Fibroblast of skin of right quadriceps (primary cell): ENCODE measurements around the gene SPATA1.
"Not testable (repeated sequence)": the region's sequence is repeated elsewhere in the genome, so short reads cannot be mapped to it uniquely, and the experiment has no call there.

ENCODE experiments used
- DNase-seq: peaks from one replicate; pipeline ENCODE4 v3.0.0-alpha.2; 2013

SPATA1 gene, protein sequence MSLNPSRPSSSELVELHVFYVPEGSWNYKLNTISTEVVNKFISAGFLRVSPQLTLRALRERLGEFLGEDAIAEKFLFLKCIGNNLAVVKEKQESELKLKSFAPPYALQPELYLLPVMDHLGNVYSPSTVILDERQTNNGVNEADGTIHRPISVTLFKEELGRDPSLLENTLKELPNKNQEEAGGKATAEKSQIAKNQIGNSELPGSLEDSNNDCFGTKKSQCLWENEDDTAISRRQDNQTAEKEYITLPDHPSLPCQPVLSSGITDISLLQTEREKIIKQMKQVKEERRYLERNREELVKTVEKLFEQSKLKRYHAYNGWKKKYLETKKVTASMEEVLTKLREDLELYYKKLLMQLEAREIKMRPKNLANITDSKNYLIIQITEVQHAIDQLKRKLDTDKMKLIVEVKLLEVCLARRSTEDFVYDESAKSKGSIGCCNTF

DNA sequence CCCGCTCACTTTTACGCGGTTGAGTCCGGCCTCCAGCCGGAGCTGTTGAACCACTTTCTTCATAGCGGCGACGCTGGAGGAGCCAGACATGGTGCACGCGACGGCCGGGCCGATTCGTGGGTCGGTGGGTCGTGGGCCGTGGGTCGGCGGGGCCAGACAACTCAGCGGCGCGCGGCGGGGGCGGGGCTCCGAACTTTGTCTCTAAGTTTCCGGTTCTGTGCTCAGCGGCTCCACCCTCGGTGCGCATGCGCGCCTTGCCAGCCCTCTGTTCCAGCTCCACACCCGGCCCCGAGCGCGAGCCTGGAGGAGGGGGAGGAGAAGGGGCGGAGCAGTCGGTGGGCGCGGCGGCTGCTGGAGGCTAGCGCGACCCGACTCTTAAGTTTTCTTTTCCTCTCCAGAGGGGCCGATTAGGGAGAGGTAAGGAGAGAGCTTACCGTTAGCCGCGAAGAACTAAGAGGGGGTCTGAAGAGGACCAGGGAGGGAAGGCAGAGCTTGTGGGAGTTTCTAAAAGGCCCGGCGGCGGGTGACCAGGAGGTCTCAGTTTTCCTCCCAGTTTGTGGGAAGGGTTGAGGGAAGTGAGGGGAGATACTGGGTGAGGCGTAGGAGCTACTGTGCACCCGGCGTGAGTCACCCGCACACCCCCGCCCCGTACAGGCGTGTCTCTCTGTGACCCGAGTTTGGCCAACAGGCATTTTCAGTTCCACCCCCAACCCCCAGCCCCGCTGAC is at the start of gene SPATA1, which contains the start of gene GNG5:
SPATA1 (plus strand) TSS at position 385 of the 727 bp plus-strand sequence. CDS start 9,974 bp downstream, outside the sequence.
GNG5 (minus strand) TSS at position 580 of the 727 bp plus-strand sequence; CDS start at position 90, 490 bp downstream.
- peak; percentile 96 for DNase-seq

DNA sequence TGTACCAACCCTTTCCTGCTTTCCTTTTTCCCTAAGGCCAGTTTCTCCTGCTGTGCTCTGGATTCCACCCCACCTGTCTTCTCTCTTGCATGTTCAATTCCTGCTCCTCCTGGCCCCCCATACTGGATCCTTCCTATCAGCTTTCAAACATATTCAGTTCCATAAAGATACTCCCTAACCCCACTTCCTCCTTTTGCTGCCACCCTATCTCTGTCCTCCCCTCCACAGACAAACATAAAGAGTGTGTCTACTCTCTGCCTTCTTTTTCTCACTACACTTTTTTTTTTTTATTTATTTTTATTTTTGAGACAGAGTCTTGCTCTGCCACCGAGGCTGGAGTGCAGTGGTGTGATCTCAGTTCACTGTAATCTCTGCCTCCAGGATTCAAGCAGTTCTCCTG is 44.1 kb upstream of the SPATA1 start:
- DNase-seq = no peak

DNA sequence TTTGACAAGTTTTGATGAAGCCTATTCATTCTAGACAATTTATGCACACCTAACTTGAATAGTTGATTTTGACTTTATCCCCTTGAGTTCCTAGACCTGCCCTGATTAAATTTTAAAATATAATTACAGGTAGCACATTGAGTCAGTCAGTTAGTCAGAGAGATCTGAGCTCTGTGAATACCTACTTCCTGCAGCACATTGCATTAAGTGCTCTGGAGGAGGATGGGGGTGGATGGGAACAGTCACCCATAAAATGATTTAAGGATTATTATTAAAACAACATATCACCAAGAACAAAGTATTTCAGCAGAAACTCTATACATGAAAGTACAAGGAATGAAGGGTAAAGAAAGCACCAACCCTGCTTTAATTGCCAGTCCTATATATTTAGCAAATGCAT is 38.9 kb upstream of the SPATA1 start:
- DNase-seq = no peak

DNA sequence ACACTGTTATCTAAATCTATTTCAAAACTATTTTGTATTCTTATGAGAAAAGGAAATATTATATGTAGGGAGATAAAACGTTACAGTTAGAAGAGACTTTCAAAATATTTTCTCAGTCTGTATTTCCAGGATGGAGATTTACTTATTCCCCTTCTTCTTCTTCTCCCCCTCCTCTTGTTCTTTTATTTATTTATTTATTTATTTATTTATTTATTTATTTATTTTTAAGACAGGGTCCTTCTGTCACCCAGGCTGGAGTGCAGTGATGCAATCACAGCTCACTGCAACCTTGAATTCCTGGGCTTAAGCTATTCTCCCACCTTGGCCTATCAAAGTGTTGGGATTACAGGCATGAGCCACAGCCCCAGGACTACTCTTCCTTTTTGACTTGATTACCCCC is 30.0 kb upstream of the SPATA1 start:
- no peak for DNase-seq

DNA sequence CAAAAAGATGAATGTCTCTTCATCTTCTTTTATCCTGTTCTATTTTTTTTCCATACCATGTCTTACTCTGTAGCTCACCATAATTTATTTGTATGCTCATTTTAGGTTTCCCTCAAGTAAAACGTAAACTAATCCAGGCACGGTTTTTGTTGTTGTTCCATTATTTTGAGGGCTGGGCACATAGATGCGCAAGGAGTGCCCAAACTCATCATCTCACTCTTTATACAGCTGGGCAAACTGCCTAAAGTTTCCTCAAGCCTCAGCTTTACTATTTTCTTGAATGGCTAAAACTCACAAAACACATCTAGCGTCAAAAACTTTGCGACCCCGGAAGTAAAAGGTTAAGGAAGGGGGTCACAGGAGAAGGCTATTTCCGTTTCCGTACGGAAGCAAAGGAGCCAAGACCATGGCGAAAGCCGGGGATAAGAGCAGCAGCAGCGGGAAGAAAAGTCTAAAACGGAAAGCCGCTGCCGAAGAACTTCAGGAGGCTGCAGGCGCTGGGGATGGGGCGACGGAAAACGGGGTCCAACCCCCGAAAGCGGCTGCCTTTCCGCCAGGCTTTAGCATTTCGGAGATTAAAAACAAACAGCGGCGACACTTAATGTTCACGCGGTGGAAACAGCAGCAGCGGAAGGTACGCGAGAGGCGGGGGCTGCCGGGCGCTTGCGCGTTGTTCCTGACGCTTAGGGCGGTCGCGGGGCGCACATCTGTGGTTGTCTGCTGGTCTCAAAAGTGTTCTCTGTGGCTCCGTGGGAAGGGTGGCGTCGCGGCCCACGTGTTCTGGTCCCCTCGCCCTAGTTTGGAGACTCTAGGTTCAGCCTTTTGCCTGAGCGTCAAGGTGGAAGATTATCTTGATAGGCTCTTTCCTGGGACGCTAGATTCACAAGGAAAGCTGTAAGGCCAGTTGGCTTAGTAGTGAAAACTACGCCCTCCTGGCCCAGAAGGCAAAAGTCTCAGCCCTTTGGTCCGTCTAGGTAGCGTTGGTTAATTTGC is 27.0 kb upstream of the SPATA1 start, which contains the start of gene RPF1:
RPF1 (plus strand) TSS at position 391 of the 993 bp plus-strand sequence; CDS start at position 407, 16 bp downstream.
- peak; percentile 88 for DNase-seq

DNA sequence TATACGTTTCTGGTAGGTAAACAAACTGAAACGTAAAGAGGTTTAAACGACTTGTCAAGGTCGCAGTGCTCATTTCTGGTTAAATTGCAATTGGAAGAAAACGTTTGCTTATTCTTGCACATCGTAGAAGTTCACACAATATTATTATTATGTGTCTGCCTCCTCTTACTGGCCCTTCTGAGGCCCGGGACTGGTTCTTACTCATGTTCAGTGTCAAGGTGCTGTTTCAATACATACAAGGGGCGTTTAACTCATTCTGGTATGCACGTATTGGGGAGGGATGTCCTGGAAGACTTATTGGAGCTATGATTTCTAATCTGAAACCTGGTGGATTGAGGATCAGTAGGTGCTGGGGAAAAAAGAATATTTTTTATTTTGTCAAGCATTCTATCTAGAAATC is 26.2 kb upstream of the SPATA1 start:
- DNase-seq = no peak

DNA sequence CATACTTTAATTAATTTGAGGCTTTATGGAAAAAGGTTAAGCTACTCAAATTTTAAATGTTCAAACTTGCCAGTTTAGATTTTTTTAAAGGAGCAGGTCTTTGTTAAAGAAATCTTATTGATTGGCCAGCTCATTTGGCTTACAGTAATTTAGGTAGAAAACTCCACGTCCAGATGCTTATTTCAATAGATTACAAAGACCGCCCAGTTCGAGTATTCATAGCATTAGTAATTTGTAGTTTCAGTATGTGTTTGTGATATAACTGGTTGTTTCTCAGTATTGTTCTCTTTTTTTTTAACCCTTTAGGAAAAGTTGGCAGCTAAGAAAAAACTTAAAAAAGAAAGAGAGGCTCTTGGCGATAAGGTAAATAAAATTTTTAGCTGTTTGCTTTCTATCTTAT is 25.5 kb upstream of the SPATA1 start:
- DNase-seq = no peak

DNA sequence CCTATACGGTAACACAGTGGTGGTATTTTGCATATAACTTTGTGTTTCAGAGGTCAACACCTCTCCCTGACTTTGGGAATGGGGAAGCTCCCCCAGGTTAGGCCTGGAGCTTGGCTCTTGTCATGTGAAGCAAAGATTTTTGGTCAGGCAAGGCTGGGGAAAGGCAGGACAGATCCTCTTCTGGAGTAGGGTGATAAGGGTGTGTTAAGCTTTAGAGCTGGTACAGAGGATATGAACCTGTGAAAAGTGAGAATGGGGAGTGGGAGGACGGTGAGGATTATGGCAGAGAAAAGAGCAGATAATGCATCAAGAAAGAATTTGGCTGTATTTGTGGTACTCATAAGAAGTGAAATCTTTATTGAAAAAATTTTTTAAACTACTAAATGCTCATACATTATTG is 24.9 kb upstream of the SPATA1 start:
- no peak for DNase-seq

DNA sequence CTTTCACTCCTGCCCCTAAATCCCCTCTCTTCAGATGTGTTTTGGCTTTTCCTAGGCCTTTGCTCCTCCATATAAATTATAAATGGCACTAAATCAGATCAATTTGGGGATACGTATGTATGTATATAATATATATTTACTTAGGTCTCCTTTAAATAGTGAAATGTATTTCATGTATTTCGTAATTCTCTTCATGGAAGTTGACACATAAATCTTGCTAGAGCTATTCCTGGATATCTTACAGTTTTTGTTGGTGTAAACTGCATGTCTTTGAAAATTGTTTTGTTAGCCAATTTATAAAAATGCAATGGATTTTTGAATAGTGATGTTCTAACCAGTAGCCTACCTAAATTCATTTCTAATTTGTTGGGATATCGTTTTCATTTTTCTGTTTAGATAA is 18.1 kb upstream of the SPATA1 start:
- no peak for DNase-seq

DNA sequence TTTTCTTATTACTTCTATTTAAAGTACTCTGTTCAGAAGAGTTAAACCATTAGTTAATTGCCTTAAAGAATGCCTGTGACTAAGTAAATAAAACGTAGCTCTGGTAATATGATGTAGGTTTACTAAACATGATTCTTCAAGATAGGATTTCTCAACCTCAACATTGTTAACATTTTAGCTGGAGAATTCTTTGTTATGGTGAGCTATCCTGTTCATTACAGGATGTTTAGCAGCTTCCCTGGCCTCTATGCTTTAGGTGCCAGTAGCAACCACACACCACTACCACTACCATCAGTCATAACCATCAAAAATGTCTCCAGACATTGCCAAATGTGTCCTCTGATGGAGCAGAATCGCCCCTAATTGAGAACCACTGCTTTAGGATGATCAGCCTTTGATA is 16.4 kb upstream of the SPATA1 start:
- DNase-seq = no peak

DNA sequence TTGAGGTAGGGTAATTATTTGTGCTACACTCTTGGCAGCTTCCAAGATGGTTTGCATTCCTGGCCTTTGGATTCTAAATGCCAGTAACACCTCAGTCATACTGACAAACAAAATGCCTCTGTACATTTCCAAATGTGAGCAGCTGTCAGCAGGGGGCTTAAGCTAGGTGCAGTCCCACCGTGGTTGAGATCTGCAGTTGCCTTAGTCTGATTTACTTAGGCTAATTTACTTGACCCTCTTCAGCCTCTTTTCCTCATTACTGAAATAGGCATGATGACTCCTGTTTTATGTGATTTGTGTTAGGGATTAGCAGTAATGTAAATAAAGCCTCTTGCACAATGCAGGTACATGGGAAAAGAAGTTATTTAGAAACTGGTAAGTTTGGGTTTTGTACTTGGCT is 13.5 kb upstream of the SPATA1 start:
- no peak for DNase-seq

DNA sequence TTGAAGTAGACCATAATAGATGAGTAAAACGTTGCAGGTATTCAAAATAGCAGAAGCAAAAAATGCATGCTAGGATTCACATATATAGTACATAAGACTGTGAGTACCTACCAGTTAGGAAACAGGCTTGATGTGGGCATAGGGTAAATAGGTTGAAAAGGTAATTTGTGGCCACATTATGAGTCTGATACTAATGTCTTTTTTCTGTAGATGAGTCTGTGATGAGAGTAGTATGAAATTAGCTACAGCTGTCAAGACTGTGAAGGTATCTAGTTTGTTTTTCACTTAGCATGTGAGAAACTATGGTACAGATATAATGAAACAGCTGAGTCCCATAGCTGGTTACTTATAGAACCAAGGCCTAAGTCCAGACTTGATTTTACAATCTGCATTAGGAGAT is 12.4 kb upstream of the SPATA1 start:
- no peak for DNase-seq

DNA sequence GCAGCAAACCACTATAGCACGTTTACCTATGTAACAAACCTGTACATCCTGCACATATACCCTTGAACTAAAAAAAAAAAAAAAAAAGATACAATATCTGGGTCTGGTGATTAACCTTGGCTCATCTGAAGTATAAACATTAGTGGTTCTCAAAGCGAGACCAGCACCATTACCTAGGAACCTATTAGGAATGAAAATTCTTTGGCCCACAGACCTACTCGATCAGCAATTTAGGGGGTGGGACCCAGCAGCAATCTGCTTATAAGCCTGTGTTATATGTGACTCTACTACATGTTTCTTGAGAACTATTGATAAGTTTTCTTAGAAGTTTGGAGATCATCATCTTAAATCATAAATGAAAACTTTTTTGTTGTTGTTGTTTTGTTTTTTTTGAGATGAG is 9.7 kb upstream of the SPATA1 start:
- DNase-seq = no peak

DNA sequence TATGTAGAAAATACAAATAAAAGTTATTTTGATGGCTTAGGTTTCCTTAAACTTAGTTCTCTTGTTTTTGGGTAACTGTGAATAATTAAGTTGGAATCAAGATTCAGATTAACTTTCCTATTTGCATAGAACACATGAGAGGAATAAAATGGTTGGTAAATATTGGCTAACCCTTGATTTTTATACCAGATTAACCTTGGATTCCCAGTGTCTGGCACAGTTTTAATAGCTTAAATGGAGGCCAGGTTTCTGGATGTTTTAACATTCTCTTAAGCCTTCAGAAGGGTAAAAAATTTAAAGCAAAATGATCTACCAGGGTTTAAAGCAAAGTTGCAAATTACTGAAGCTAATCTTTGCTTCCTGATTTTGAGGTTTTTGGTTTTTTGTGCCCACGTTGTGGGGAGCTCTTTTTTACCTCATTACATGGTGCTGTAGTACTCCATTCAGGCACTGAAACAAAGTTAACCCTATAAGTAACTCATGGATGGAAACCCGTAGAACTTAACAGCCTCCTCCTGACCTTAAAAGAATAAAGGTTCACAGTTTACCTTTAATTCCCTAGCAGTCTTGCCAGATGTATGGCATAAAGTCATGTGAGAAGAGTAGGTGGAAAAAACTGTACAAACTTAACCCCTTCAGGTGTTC is 8.4 kb upstream of the SPATA1 start:
- DNase-seq = no peak

DNA sequence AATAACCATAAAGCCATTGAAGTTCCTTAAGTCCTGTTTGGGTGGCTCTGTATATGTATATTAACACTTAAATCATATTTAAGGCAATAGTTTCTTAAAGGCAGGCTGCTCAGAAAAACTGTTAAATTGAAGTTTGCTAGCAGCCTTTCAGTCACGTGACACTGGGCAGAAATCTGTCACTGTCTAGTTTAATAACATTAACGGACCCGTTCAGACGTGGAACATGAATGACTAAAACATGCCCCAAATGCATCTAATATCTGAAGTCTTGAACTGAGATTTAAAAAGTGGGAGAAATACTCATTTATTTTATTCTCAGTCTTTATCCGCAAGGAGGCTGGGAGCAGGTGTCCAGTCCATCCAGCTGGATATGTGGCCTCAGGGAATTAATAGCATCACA is 3.3 kb upstream of the SPATA1 start:
- DNase-seq = no peak

DNA sequence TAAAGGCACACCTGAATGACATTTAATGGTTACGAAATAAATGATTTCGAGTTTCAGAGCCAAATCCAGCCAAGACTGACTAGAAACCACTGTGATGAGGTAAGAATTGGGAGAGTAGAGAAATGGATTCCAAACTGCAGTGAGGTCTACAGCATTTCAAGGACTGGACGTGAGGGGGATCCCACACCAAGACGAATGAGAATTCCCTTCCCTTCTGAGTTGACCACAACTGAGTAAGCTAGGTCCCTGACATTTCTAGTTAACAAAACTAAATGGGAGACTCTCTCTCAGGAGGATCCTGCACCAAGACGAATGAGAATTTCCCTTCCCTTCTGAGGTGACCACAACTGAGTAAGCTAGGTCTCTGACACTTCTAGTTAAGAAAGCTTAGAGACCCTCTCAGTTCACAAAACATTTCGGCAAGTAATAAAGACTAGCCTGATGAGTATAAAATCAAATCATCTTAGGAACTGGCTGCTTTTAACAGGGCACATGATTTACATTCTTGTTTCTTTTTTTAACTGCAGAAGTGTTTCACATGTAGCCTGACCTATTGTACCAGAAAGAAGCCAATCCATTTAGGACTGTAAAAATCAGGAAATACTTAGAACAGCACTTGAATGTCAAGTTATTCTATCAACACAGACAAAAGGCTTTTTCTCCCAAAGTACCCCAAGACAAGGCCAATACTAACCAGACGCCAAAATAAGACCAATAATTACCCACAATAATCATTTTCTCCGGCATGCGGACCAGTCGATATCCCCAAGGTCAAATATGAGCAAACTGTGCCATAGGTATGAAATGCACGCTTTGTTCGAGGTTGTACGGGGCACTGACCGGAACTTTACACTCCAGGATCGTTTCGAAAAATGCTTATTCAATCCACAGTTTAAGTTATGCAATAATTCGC is 1.4 kb upstream of the SPATA1 start:
- DNase-seq = peak; percentile 63

DNA sequence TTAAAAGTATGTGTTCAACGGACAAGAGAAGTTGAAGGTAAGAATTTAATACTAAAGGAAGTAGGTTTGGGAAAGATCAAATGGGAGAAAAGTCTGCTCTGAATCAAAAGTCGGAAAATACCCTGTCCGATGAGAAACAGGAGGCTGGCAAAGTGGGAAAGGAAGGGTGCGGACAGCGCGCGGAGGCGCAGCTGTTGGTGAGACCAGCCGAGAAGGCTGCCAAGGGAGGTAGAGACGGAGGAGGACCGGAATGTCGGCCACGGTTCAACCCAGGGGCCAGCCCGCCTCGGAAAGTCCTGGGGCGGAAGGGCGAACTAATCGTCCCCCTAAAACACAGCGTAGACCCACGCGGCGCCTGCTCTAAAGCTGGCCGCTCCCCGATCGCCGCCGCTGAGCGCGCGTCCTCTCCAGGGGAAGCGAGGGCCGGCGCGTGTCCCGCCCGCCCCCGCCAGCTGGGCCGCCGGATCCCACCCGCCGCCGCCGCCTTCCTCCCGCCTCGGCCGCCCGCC is 639 bp upstream of the SPATA1 start:
- no peak for DNase-seq

DNA sequence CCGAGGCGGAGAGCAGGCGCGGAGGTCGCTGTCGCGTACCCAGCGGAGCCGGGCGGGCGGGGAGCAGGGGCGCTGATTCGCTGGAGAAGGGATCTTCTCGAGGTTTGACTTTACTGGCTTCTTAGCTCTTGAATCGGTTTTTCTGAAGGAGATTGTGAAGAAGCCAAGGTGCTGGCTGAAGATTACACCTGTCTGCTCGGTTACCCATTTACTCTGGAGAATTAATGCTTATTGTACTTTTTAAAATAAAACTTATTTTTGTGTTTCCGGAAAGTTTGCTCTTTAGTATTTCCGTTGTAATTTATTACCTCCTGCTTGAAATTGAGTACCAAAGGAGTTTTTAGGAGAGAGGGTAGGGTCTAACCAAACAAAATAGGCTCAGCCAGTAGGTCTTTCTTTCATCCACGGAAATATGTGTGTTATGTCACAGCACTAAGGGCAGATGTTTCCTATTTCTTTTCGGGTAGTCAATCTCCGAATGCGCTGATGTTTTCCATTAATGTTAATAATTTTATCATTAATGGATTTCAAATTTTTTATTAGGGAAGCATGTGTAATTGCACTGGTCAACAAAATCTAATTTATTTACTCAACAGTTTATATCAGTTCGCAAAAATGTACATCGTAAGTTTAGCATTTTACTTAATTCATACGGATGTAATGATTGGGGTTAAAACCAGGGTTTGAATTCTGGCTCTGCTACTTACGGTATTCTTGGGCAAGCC is 705 bp downstream of the SPATA1 start:
- no peak for DNase-seq

DNA sequence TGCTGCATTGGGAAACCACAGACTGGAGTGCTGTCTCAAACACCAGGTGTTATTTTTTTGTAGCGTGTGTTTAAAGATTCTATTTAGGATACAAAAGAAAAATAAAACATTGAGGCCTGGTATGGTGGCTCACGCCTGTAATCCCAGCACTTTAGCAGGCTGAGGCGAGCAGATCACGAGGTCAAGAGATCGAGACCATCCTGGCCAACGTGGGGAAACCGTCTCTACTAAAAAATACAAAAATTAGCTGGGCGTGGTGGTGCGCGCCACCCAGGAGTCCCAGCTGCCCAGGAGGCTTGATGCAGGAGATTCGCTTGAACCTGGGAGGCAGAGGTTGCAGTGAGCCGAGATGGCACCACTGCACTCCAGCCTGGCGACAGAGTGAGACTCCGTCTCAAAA is 1.7 kb downstream of the SPATA1 start:
- not testable (repeated sequence) for DNase-seq

DNA sequence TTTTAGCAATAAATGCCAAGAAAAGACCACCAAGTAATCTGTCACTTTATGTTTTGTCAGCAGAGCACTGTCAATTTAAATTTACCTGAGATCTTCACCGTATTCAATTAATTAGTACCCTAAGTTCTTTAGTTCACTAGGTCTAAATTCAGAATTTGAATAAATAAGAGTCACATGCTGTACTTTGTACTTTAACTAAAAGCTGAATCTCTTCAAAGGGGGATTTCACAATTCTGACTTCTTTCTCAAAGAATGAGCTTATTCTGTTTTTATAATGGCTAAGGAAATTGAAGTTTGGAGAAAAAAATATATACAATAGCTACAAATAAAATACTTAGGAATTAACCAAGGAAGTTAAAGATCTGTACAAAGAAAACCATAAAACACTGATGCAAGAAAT is 2.3 kb downstream of the SPATA1 start:
- DNase-seq = no peak
